Neural crest cell (in vitro differentiated cells): Measurements from ENCODE around the gene FRMD6. TPM values are rescaled to one million over a fixed set of nuclear protein-coding genes. Genes with fewer than 3 reads are reported as not detected.

Experiments used
- DNase-seq: peaks from one replicate; pipeline ENCODE4 v3.0.0; 2021; ENCODE audit warnings: low read depth, mixed read lengths, low spot score
- H3K27ac Mint-ChIP-seq: one replicate; pipeline ENCODE4 v1.8.0; 2021; ENCODE audit warnings: mild to moderate bottlenecking, mixed read lengths; ENCODE audit not compliant: unreplicated experiment
- H3K27me3 Mint-ChIP-seq: 2 replicates; pipeline ENCODE4 v1.8.0; 2021; ENCODE audit warnings: low read depth, mild to moderate bottlenecking, mixed read lengths
- H3K36me3 Mint-ChIP-seq: 2 replicates; pipeline ENCODE4 v1.8.0; 2021; ENCODE audit warnings: low read depth, mild to moderate bottlenecking, mixed read lengths
- H3K4me1 Mint-ChIP-seq: 2 replicates; pipeline ENCODE4 v1.8.0; 2021; ENCODE audit warnings: mixed read lengths
- H3K4me3 Mint-ChIP-seq: one replicate; pipeline ENCODE4 v1.8.0; 2021; ENCODE audit warnings: mild to moderate bottlenecking, mixed read lengths
- H3K9me3 Mint-ChIP-seq: 2 replicates; pipeline ENCODE4 v1.8.0; 2021; ENCODE audit warnings: mixed read lengths
- CTCF ChIP-seq: fragments of 200-600 bp; sonication (generic); conservative IDR thresholded peaks from 2 replicates; pipeline ENCODE4 v1.5.0; 2021; ENCODE audit warnings: antibody characterized with exemption, mild to moderate bottlenecking
- total RNA-seq: library from RNA; stranded (reverse); gene quantifications from 2 replicates; pipeline ENCODE4 v1.2.1, GENCODE V29; 2021

FRMD6 gene
- total RNA-seq, 1 donor from 2014 or later, result 38.0 TPM

GRCh38 chr14:51717766-51718165 lies 66.1 kb downstream of the FRMD6 start:
- Mint-ChIP-seq H3K9me3 (no peaks in the 10 kb centered on the region), H3K27ac (no peak overlapping the region), H3K4me1 (peaks cover 28% of the 10 kb centered on the region), H3K27me3 (no peaks in the 10 kb centered on the region), H3K4me3 (no peak overlapping the region), H3K36me3 (peaks cover 18% of the 10 kb centered on the region)
- TF ChIP-seq CTCF, result no peak
- DNase-seq, result no peak

GRCh38 chr14:51719955-51720354 lies 68.2 kb downstream of the FRMD6 start:
- TF ChIP-seq CTCF, result no peak
- Mint-ChIP-seq H3K27me3 (no peaks in the 10 kb centered on the region), H3K4me3 (no peak overlapping the region), H3K36me3 (peaks cover 23% of the 10 kb centered on the region), H3K27ac (no peak overlapping the region), H3K9me3 (no peaks in the 10 kb centered on the region), H3K4me1 (peaks cover 36% of the 10 kb centered on the region)
- no peak for DNase-seq

GRCh38 chr14:51723990-51724389 lies 72.3 kb downstream of the FRMD6 start:
- no peaks in the 10 kb centered on the region for H3K27me3 Mint-ChIP-seq
- no peaks in the 10 kb centered on the region for H3K9me3 Mint-ChIP-seq
- no peak for TF ChIP-seq CTCF
- no peak for DNase-seq
- no peak overlapping the region for H3K27ac Mint-ChIP-seq
- no peak overlapping the region for H3K4me3 Mint-ChIP-seq
- H3K36me3 Mint-ChIP-seq, result peaks cover 27% of the 10 kb centered on the region
- peaks cover 9% of the 10 kb centered on the region for H3K4me1 Mint-ChIP-seq

GRCh38 chr14:51724650-51725049 lies 72.9 kb downstream of the FRMD6 start:
- Mint-ChIP-seq H3K36me3 (peaks cover 31% of the 10 kb centered on the region), H3K27ac (no peak overlapping the region), H3K9me3 (no peaks in the 10 kb centered on the region), H3K4me3 (no peak overlapping the region), H3K4me1 (peaks cover 9% of the 10 kb centered on the region), H3K27me3 (no peaks in the 10 kb centered on the region)
- no peak for TF ChIP-seq CTCF
- no peak for DNase-seq

- Mint-ChIP-seq H3K4me3 (no peak overlapping the region), H3K36me3 (peaks cover 27% of the 10 kb centered on the region), H3K27me3 (no peaks in the 10 kb centered on the region), H3K9me3 (no peaks in the 10 kb centered on the region), H3K27ac (no peak overlapping the region), H3K4me1 (peaks cover 9% of the 10 kb centered on the region)
- DNase-seq, result no peak
- no peak for TF ChIP-seq CTCF
Observed at GRCh38 chr14:51725061-51725460, 73.4 kb downstream of the FRMD6 start.
